H9 (cell line): Measurements from ENCODE around the gene ATCAY. TPM values are rescaled to one million over a fixed set of nuclear protein-coding genes. Genes with fewer than 3 reads are reported as not detected.
A peak's percentile ranks its signal among the peaks of the same experiment; 100 is the strongest.

ENCODE experiments used
- DNase-seq: peaks from one replicate; pipeline ENCODE4 v3.0.0-alpha.2; 2017
- H2AFZ ChIP-seq: one replicate; pipeline ENCODE4 v1.6.1; 2013; ENCODE audit warnings: mild to moderate bottlenecking, low read length, control low read depth, moderate library complexity
- H2AK5ac ChIP-seq: 2 replicates; pipeline ENCODE4 v1.6.1; 2013; ENCODE audit warnings: low read length, control low read depth, mixed read lengths; ENCODE audit not compliant: insufficient read length
- H2BK120ac ChIP-seq: one replicate; pipeline ENCODE4 v1.6.1; 2013; ENCODE audit warnings: low read depth, mild to moderate bottlenecking, low read length, control low read depth, inconsistent platforms; ENCODE audit not compliant: poor library complexity, severe bottlenecking
- H2BK12ac ChIP-seq: 2 replicates; pipeline ENCODE4 v1.6.1; 2013; ENCODE audit warnings: low read length, control low read depth, mixed read lengths, low read depth; ENCODE audit not compliant: insufficient read length
- H2BK15ac ChIP-seq: 2 replicates; pipeline ENCODE4 v1.6.1; 2013; ENCODE audit warnings: low read depth, low read length, control low read depth
- H2BK20ac ChIP-seq: one replicate; pipeline ENCODE4 v1.6.1; 2013; ENCODE audit warnings: low read depth, mild to moderate bottlenecking, low read length, control low read depth, inconsistent platforms; ENCODE audit not compliant: poor library complexity, severe bottlenecking
- H2BK5ac ChIP-seq: 2 replicates; pipeline ENCODE4 v1.6.1; 2013; ENCODE audit warnings: low read length, control low read depth, mixed read lengths; ENCODE audit not compliant: insufficient read length
- H3K14ac ChIP-seq: 2 replicates; pipeline ENCODE4 v1.6.1; 2013; ENCODE audit warnings: low read length, control low read depth; ENCODE audit not compliant: insufficient read depth
- H3K18ac ChIP-seq: 2 replicates; pipeline ENCODE4 v1.6.1; 2013; ENCODE audit warnings: low read depth, mild to moderate bottlenecking, mixed read lengths, low read length, control low read depth; ENCODE audit not compliant: insufficient read length
- H3K23ac ChIP-seq: 2 replicates; pipeline ENCODE4 v1.6.1; 2013; ENCODE audit warnings: low read length, control low read depth, mixed read lengths, low read depth; ENCODE audit not compliant: insufficient read length
- H3K23me2 ChIP-seq: 2 replicates; pipeline ENCODE4 v1.6.1; 2013; ENCODE audit warnings: low read depth, mild to moderate bottlenecking, mixed read lengths, low read length, control low read depth; ENCODE audit not compliant: insufficient read length, poor library complexity, severe bottlenecking
- H3K27ac ChIP-seq: 2 replicates; pipeline ENCODE4 v1.5.1; 2013; ENCODE audit warnings: low read length, control low read depth, mixed read lengths, low read depth; ENCODE audit not compliant: insufficient read length
- H3K27me3 ChIP-seq: 2 replicates; pipeline ENCODE4 v1.6.1; 2013; ENCODE audit warnings: low read length, control low read depth, inconsistent platforms; ENCODE audit not compliant: insufficient read depth
- H3K4ac ChIP-seq: 2 replicates; pipeline ENCODE4 v1.6.1; 2013; ENCODE audit warnings: low read depth, mild to moderate bottlenecking, control low read depth, inconsistent platforms, low read length, moderate library complexity
- H3K4me1 ChIP-seq: 2 replicates; pipeline ENCODE4 v1.6.1; 2013; ENCODE audit warnings: low read length, control low read depth, inconsistent platforms; ENCODE audit not compliant: insufficient read depth
- H3K4me2 ChIP-seq: 2 replicates; pipeline ENCODE4 v1.6.1; 2013; ENCODE audit warnings: low read length, control low read depth, mixed read lengths; ENCODE audit not compliant: insufficient read length, insufficient read depth
- H3K56ac ChIP-seq: 2 replicates; pipeline ENCODE4 v1.6.1; 2013; ENCODE audit warnings: low read depth, mild to moderate bottlenecking, mixed read lengths, low read length, control low read depth; ENCODE audit not compliant: insufficient read length
- H3K79me1 ChIP-seq: 2 replicates; pipeline ENCODE4 v1.6.1; 2013; ENCODE audit warnings: low read depth, mild to moderate bottlenecking, moderate library complexity, low read length, control low read depth, inconsistent platforms; ENCODE audit not compliant: insufficient read depth, poor library complexity, severe bottlenecking
- H3K79me2 ChIP-seq: 2 replicates; pipeline ENCODE4 v1.6.1; 2013; ENCODE audit warnings: low read length, control low read depth, inconsistent platforms; ENCODE audit not compliant: insufficient read depth
- H3K9ac ChIP-seq: 2 replicates; pipeline ENCODE4 v1.6.1; 2013; ENCODE audit warnings: low read length, control low read depth, mixed read lengths; ENCODE audit not compliant: insufficient read length; ENCODE audit errors: extremely low read depth
- H3K9me3 ChIP-seq: one replicate; pipeline ENCODE4 v1.6.1; 2013; ENCODE audit warnings: low read depth, low read length, inconsistent platforms; ENCODE audit not compliant: control insufficient read depth
- H3T11ph ChIP-seq: one replicate; pipeline ENCODE4 v1.6.1; 2013; ENCODE audit warnings: mild to moderate bottlenecking, low read length, control low read depth, inconsistent platforms
- H4K20me1 ChIP-seq: one replicate; pipeline ENCODE4 v1.6.1; 2013; ENCODE audit not compliant: control insufficient read depth, insufficient read length, insufficient read depth
- H4K5ac ChIP-seq: 2 replicates; pipeline ENCODE4 v1.6.1; 2013; ENCODE audit warnings: low read depth, mild to moderate bottlenecking, mixed read lengths, low read length, control low read depth; ENCODE audit not compliant: insufficient read length
- H4K8ac ChIP-seq: replicated peaks from 2 replicates; pipeline ENCODE4 v1.6.1; 2013; ENCODE audit warnings: low read length, control low read depth, mixed read lengths, low read depth; ENCODE audit not compliant: insufficient read length
- H4K91ac ChIP-seq: 2 replicates; pipeline ENCODE4 v1.6.1; 2013; ENCODE audit warnings: low read depth, mild to moderate bottlenecking, moderate library complexity, mixed read lengths, low read length, control low read depth; ENCODE audit not compliant: insufficient read length
- H3K27ac Mint-ChIP-seq, 3 experiments: 2 replicates in 2 of 3; 3 replicates in 1 of 3; pipeline ENCODE4 v1.8.0; 2020 to 2021; ENCODE audit warnings: mixed read lengths in 3 of 3, mild to moderate bottlenecking in 1 of 3, moderate library complexity in 1 of 3
- H3K27me3 Mint-ChIP-seq: 2 replicates; pipeline ENCODE4 v1.8.0; 2021; ENCODE audit warnings: low read depth, mild to moderate bottlenecking, moderate library complexity, mixed read lengths
- H3K36me3 Mint-ChIP-seq, 3 experiments: 2 replicates in 2 of 3; 3 replicates in 1 of 3; pipeline ENCODE4 v1.8.0; 2020 to 2021; ENCODE audit warnings: low read depth in 3 of 3, mixed read lengths in 3 of 3; ENCODE audit not compliant: insufficient read depth in 1 of 3
- H3K4me1 Mint-ChIP-seq, 2 experiments: 2 replicates each; pipeline ENCODE4 v1.8.0; 2020; ENCODE audit warnings: mixed read lengths in 2 of 2
- H3K4me3 Mint-ChIP-seq, 2 experiments: 2 replicates in 1 of 2; 3 replicates in 1 of 2; pipeline ENCODE4 v1.8.0; 2020 to 2021; ENCODE audit warnings: mild to moderate bottlenecking in 2 of 2, mixed read lengths in 2 of 2, moderate library complexity in 1 of 2
- H3K9me3 Mint-ChIP-seq, 2 experiments: 2 replicates in 1 of 2; 3 replicates in 1 of 2; pipeline ENCODE4 v1.8.0; 2020; ENCODE audit warnings: mild to moderate bottlenecking in 2 of 2, mixed read lengths in 2 of 2, moderate library complexity in 1 of 2
- CTCF ChIP-seq: fragments of 200-600 bp; sonication (generic); conservative IDR thresholded peaks from 3 replicates; pipeline ENCODE4 v1.8.0; 2021; ENCODE audit warnings: antibody characterized with exemption, mild to moderate bottlenecking
- WGBS: extraction: QIAGEN DNeasy Blood & Tissue Kit; methylation state at CpG from one replicate; pipeline ENCODE4 v1.1.7; 2013; ENCODE audit warnings: missing lambda C conversion rate, low lambda C conversion rate, mixed read lengths; ENCODE audit not compliant: insufficient read length; ENCODE audit errors: extremely low coverage; 5-methylcytosine and 5-hydroxymethylcytosine counted together
- long read RNA-seq: library from polyadenylated mRNA; unstranded; transcript quantifications from one replicate; pipeline ENCODE4 v2.0.0, GENCODE V29; 2020
- total RNA-seq: library from RNA; stranded (reverse); gene quantifications from 2 replicates; pipeline ENCODE4 v1.2.1, GENCODE V29; 2021

ATCAY gene
- total RNA-seq, result 12.2 and 13.9 TPM in 2 replicates
- long read RNA-seq, full-length matches to known transcripts, result 14 of 21 reads
- long read RNA-seq, partial matches to known transcripts, result 1 of 21 reads
- long read RNA-seq, other reads (novel, unspliced or antisense), result 6 of 21 reads

GRCh38 chr19:3880471-3881271 lies at the start of gene ATCAY:
Gene ATCAY, plus strand, starts transcription at chr19:3880685. Its CDS starts 5,083 bp downstream, at chr19:3885768.
- Histone ChIP-seq H2BK20ac (no peak within 1 kb of the TSS), H3K18ac (peak within 1 kb of the TSS; percentile 2), H3K14ac (no peak within 1 kb of the TSS), H4K8ac (no peak within 1 kb of the TSS), H3K4ac (no peak within 1 kb of the TSS), H2BK120ac (no peak within 1 kb of the TSS), H2BK12ac (no peak within 1 kb of the TSS), H3K9ac (peak within 1 kb of the TSS; percentile 3), H3T11ph (no peak within 1 kb of the TSS), H3K4me2 (peak within 1 kb of the TSS; percentile 93), H2BK5ac (no peak within 1 kb of the TSS), H3K27ac (no peak within 1 kb of the TSS), H3K9me3 (no peaks in the 10 kb centered on the region), H2BK15ac (no peak within 1 kb of the TSS), H4K91ac (no peak within 1 kb of the TSS), H3K56ac (no peak within 1 kb of the TSS), H3K4me1 (no peaks in the 10 kb centered on the region), H3K27me3 (no peaks in the 10 kb centered on the region), H2AK5ac (no peak within 1 kb of the TSS), H3K79me2 (no peaks in the 10 kb centered on the region), H4K5ac (no peak within 1 kb of the TSS), H2AFZ (no peak within 1 kb of the TSS), H4K20me1 (no peaks in the 10 kb centered on the region), H3K23me2 (peaks cover 6% of the 10 kb centered on the region), H3K79me1 (no peaks in the 10 kb centered on the region), H3K23ac (no peak within 1 kb of the TSS)
- H3K4me3 Mint-ChIP-seq, result peak within 1 kb of the TSS; percentile 72 to 92
- DNase-seq, result peak; percentile 90
- peaks cover 13 to 14% of the 10 kb centered on the region in 2 experiments for H3K4me1 Mint-ChIP-seq
- no CpG with 5 or more reads among the region's 49 CpGs for WGBS
- H3K27ac Mint-ChIP-seq, result peak within 1 kb of the TSS in 1 of 3 experiments; percentile 59; a peak in 2 of 7 replicates
- no peaks in the 10 kb centered on the region for H3K9me3 Mint-ChIP-seq
- H3K27me3 Mint-ChIP-seq, result peaks cover 39% of the 10 kb centered on the region
- peaks cover 0 to 3% (median 1%) of the 10 kb centered on the region in 3 experiments; a peak in 3 of 7 replicates for H3K36me3 Mint-ChIP-seq
- TF ChIP-seq CTCF, result no peak
